ENCODE results near the gene ZNRF1.
A peak's percentile ranks its signal among the peaks of the same experiment; 100 is the strongest.
"Not testable (repeated sequence)": the region's sequence is repeated elsewhere in the genome, so short reads cannot be mapped to it uniquely, and the experiment has no call there.

ZNRF1 gene

GRCh38 chr16:75116081-75116910 lies 117.5 kb downstream of the ZNRF1 start, which contains the start of gene LDHD:
TSS of gene LDHD (minus strand) at chr16:75116780. CDS start at chr16:75116720, 60 bp downstream.
- no peak for DNase-seq

DNA sequence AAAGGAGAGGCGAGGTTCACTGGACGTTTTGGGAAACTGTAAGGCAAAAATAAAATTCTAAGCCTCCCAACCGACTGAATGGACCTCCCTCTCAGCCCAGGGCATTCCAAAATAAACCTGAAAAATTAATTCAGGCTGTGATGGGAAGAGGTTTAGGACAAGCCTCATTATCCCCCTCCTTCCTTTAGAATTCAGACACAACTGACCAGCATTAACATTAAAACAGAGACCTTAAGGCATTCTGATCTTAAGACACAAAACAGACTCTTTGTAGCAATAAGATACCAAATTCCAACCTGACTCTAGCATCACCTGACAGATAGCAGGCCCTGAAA lies 118.1 kb downstream of the ZNRF1 start:
- no peak for DNase-seq

DNA sequence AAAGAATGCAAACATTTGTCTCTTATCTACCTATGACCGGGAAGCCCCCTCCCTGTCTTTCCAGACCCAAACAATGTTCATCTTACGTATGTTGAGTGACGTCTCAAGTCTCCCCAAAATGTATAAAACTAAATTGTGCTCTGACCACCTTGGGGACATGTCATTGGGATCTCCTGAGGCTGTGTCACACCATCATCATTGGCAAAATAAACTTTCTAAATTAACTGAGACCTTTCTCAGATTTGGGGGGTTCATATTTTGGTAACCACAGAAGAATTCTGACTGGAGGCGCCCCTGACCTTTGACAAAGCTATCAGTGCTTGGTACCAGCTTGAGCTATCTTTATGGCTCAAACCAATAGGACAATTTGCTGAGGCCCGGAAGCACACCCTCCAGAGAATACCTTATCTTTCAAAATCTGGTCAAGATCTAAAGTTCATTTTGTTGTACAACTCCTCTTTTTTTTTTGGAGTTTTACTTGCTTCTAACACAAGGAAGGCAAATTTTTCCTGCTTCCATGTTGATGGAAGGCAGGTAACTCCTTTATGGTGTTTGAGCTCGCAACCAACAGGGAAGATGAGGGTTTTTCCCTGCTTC lies 120.2 kb downstream of the ZNRF1 start:
- no peak for DNase-seq

DNA sequence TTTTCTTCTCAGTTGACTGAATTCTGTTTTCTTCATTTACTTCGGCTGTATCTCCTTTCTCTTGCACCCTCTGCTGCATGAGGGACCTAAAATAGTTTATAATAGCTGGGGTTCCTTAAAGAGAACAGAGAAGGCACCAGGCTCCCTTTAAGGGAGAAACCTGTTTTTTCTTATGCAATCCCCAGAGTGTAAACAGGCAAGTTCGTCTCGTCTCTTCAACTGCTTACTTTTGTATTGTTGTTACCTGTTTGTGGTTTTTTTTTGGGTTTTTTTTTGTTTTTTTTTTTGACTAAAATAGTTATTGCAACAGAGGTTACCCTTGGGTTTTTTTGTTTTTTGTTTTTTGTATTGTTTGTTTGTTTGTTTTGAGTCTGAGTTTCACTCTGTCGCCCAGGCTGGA lies 121.4 kb downstream of the ZNRF1 start:
- DNase-seq: no peak

- DNase-seq: no peak
These were observed 123.2 kb downstream of the ZNRF1 start for GRCh38 chr16:75121949-75122568.

DNA sequence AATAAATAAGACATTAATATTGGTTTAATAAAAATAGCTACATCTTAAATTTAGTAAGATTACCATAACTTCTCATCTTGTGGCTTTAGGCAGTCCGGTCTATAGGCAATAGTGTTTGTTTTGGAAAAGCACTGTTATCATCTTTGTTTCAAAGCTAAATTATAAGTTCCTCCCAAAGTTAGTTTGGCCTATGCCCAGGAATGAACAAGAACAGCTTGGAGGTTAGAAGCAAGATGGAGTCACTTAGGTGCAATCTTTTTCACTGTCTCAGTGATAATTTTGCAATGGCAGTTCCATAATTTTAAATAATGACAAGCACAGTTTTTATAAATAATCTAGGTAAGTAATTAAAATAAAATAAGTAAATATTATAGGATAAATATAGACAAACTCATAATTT lies 123.8 kb downstream of the ZNRF1 start:
- DNase-seq: no peak

DNA sequence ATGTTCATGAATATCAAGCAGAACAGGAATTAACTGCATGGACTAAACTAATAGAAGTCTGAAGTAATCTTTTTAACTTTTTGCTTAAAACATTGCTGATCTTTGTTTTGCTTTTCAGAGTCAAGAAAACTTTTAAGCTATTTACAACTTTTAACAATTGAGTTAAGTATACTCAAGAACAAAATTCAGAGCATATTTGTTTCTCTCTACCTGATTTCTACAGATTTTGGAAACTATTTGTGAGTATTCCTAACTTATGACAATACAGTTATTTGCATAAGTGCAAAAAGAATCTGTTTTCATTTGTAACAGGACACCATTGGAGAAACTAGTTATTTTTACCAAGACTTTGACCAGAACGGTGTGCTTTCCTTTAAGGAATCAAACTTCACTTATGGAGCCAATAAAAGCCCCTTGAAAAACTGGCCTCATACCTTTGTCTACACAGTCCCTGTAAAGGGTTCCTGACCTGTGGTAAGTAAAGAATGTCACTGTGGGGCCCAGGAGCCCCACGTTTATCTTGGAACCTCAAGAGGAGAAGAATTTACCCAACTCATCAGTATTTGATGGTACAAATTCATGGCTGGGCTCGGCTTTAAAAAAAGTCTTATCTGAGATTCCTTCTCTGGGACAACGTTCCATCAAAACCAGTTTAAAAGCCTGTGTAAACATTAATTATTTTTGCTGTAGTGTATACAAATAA lies 129.0 kb downstream of the ZNRF1 start:
- no peak for DNase-seq

- DNase-seq: not testable (repeated sequence)
These were observed 130.8 kb downstream of the ZNRF1 start for GRCh38 chr16:75129421-75130149.

DNA sequence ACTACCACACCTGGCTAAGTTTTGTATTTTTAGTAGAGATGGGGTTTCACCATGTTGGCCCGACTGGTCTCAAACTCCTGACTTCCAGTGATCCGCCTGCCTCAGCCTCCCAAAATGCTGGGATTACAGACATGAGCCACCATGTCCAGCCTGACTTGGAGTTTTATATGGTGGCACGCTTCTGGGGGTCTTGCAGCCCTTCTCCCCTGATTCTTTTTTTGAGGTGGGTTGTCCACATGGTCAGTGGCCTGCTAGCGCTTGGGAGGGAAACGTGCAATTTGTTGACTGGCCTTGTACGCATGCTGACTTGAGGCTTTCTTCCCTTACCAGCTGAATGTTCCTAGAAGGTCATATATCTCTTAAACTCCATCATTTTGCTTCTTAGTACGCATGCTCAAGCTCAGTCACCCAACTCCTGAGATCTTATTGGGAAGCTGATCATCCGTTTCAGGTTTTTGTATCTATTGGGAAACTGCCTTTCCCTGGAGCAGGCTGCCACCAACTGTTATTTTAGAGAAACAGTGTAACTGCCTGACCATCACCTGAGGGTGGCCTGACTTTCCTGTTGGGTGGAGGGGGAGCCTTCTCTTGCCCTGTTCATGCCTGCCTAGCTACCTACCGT lies 131.4 kb downstream of the ZNRF1 start:
- DNase-seq: no peak

- DNase-seq: no peak
These were observed 132.3 kb downstream of the ZNRF1 start for GRCh38 chr16:75131081-75131480.

DNA sequence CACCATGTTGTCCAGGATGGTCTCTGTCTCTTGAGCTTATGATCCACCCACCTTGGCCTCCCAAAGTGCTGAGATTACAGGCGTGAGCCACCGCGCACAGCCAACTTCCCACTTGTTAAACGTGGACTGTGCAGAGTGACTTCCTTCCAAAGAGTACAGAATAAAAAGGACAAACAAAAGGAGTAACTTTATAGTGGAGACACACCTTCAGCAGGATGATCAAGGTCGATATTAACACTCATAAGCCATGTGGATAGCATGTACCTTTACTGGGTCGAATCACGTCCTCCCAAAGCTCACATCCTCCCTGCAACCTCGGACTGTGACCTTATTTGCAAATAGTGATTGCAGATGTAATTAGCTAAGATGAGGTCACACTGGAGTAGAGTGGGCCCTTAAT lies 139.4 kb downstream of the ZNRF1 start:
- no peak for DNase-seq

DNA sequence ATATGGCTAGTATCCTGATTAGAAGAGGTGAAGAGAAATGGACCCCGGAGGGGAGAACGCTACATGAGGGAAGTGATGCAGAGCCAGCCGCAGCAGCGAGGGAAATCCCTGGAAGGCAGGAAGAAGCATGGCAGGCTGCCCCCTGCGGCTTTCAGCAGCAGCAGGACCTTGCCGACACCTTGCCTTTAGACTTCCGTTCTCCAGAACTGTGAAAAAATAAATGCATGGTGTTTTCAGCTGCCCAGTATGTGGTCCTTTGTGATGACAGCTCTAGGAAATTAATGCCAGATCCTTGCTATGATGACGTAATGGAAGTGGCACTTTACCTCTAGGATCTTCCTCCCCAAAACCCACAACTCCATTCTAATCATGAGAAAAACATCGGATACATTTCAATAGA lies 139.8 kb downstream of the ZNRF1 start:
- no peak for DNase-seq

DNA sequence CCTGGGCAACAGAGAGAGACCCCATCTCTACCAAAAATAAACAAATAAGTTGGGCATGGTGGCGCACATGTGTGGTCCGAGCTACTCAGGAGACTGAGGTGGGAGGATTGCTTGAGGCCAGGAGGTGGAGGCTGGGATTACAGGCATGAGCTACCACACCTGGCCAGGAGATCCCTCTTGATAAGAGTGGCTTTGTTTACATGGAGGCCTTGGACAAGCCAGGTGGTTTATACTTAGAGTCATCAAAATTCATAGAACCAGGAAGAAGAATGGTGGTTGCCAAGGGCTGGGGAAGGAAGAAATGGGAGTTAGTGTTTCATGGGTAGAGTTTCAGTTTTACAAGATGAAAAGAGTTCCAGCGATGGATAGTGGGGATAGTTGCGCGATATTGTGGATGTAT lies 140.7 kb downstream of the ZNRF1 start:
- DNase-seq: no peak

DNA sequence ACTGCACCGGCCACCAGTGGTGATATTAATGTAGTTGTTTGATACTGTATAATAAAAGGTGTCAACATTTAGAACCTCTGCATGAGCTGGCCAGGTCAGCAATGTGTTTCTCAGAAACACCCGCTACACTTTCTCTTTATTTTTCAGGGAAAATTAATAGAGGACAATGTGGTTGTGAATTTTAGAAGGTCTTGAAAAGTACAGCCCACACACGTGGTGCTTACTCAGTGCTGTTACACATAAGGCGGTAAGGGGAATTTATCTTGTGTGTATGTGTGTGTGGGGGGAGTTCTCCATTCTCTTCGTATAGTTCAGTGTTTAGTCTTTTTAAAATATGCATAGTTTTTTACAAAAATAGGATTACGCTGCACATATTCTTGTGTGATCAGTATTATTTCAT lies 145.1 kb downstream of the ZNRF1 start:
- DNase-seq: no peak

DNA sequence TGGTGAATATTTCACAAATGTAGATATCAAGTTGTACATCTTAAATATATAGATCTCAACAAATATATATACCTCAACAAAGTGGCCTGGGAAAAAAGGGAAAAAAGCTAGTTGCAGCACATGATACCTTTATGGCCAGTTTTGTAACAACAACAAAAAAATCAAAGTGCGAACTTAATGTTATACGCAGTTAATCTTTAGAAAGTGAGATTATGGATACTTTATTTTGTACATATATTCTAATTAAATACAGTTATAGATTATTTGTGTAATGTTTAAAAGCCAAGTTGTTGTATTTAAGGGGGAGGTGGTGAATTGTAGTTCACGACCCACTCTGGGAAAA lies 149.1 kb downstream of the ZNRF1 start:
- DNase-seq: no peak

DNA sequence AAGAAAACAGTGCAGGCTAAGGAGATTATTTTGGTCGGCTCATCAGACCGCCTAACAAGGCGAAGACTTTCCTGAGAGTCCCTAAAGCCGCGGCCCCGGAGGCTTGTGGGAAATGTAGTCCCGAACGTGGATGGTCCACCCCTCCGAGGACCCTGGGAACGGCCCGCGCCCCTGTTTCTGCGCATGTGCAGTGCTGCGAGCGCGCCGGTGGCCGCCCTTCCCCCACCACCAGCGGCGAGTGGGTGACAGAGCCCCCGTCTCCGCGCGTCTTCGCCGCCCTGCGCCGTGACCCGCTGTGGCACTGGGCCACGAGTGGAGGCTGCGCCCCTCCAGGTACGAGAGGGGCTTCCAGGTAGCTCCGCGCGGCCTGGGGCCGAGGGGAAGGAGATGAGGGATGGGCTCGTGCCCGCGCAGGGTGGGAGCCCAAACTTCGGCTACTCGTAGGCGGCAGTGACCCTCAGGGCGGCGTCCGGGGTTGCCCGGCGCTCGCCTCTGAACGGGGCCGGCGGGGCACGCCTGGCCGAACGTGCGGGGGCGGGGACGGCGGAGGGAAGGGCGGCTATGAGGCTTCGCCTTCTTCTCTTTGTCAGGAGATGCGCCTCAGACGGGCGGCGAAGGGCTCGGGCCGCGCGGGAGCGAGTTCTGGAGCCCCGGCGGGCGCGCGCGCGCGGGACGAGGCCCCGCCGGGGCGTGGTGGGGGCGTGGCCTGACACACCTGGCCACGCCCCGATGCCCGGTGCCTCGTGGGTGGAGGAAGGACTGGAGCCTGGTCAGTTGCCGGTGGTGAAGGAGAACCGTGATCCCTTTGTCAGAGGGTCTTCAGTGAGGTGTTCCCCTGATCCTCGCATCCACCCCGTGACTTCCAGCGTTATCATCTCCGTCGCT lies 149.7 kb downstream of the ZNRF1 start, which contains the start of gene ZFP1:
ZFP1 (plus strand) TSS at position 214 of the 885 bp plus-strand sequence. CDS start 4,428 bp downstream, outside the sequence.
- peak; percentile 95 for DNase-seq

DNA sequence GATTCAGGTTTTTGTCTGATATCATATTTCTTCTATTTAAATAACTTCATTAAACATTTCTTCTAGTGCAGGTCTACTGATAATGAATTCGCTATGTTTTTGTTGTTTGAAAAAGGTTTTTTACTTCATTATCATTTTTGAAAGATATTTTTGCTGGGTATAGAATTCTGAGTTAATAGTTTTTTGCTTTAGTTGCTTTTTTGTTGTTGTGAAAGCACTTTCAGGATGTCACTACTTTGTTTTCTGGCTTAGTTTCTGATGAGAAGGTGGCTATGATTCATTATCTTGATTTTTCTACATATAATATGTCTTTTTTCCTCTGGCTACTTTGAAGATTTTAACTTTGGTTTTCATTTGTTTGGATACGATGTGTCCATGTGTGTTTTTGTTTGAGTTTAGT lies 153.0 kb downstream of the ZNRF1 start:
- DNase-seq: no peak

DNA sequence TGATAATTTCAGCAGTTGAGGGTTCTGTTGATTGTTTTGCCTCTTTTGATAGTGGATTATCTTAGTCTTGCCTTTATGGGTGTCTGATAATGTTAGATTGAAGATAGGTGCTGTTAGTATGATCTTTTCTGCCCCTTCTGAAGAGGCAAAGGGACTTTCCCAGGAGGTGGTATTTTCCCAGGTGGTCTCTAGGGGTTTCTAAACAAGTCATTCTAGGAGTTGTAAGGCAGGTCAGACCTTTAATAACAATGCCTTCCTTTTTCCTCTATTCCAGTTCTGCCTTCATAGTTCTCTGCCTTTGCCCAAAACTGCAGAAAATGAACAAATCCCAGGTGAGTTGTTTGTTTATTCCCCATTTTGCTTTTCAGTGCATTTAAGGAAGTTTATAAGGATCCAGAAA lies 153.8 kb downstream of the ZNRF1 start:
- no peak for DNase-seq

GRCh38 chr16:75160386-75160785 lies 161.6 kb downstream of the ZNRF1 start:
- no peak for DNase-seq

All from activated gamma-delta T cell treated with Interleukin-2 at 50 U/mL for 16 hours (primary cell).